HG02798 (cell line): ENCODE measurements around the gene KBTBD12.

Source experiments
- ATAC-seq: cut with Tn5 transposase; IDR thresholded peaks from one replicate; pipeline ENCODE4 v1.9.1; 2021; ENCODE audit warnings: mild to moderate bottlenecking; ENCODE audit not compliant: unreplicated experiment, poor library complexity

KBTBD12 gene

GRCh38 chr3:127948211-127948610 is 33.2 kb downstream of the KBTBD12 start:
- ATAC-seq, result no peak

- no peak for ATAC-seq
Observed at GRCh38 chr3:127949446-127950055, 34.5 kb downstream of the KBTBD12 start.

- no peak for ATAC-seq
Observed at GRCh38 chr3:127951276-127951675, 36.2 kb downstream of the KBTBD12 start.

GRCh38 chr3:127953091-127954035 is 38.3 kb downstream of the KBTBD12 start:
- ATAC-seq, result no peak

GRCh38 chr3:127954640-127955039 is 39.6 kb downstream of the KBTBD12 start:
- no peak for ATAC-seq

- ATAC-seq, result no peak
Observed at GRCh38 chr3:127955728-127956127, 40.7 kb downstream of the KBTBD12 start.

- ATAC-seq, result no peak
Observed at GRCh38 chr3:127959041-127959440, 44.0 kb downstream of the KBTBD12 start.

GRCh38 chr3:127959873-127960272 is 44.8 kb downstream of the KBTBD12 start:
- no peak for ATAC-seq

GRCh38 chr3:127960421-127960965 is 45.5 kb downstream of the KBTBD12 start:
- no peak for ATAC-seq

- no peak for ATAC-seq
Observed at GRCh38 chr3:127961124-127961523, 46.1 kb downstream of the KBTBD12 start.

- no peak for ATAC-seq
Observed at GRCh38 chr3:127961963-127962362, 46.9 kb downstream of the KBTBD12 start.

GRCh38 chr3:127962937-127963336 is 47.9 kb downstream of the KBTBD12 start:
- no peak for ATAC-seq

- no peak for ATAC-seq
Observed at GRCh38 chr3:127964053-127964452, 49.0 kb downstream of the KBTBD12 start.

- no peak for ATAC-seq
Observed at GRCh38 chr3:127964816-127965215, 49.8 kb downstream of the KBTBD12 start.

GRCh38 chr3:127967316-127967715 is 52.3 kb downstream of the KBTBD12 start:
- ATAC-seq, result no peak

GRCh38 chr3:127970966-127971592 is 56.0 kb downstream of the KBTBD12 start:
- ATAC-seq, result no peak

GRCh38 chr3:127974226-127974625 is 59.2 kb downstream of the KBTBD12 start:
- no peak for ATAC-seq

GRCh38 chr3:127975153-127976029 is 60.4 kb downstream of the KBTBD12 start:
- ATAC-seq, result no peak

- ATAC-seq, result no peak
Observed at GRCh38 chr3:127978636-127979035, 63.6 kb downstream of the KBTBD12 start.

- ATAC-seq, result no peak
Observed at GRCh38 chr3:127979473-127979872, 64.4 kb downstream of the KBTBD12 start.
